Coronary artery (tissue), 2 donors: ENCODE measurements around the gene ANXA1.

Experiments
- DNase-seq: peaks from one replicate; pipeline ENCODE4 v3.0.0-alpha.2; 2017; ENCODE audit warnings: low spot score
- H3K27ac ChIP-seq, 2 donors: fragments of 200-600 bp; sonication (generic); one replicate each; pipeline ENCODE4 v1.5.1; 2016 to 2019
- H3K4me3 ChIP-seq: fragments of 200-600 bp; sonication (generic); 2 replicates; pipeline ENCODE4 v1.5.1; 2016; ENCODE audit warnings: mild to moderate bottlenecking, moderate library complexity
- CTCF ChIP-seq: fragments of 200-600 bp; sonication (generic); IDR thresholded peaks from one replicate; pipeline ENCODE4 v1.5.1; 2019; ENCODE audit warnings: antibody characterized with exemption

ANXA1 gene

GRCh38 chr9:73210886-73211666 lies 59.4 kb downstream of the ANXA1 start:
- no peak for DNase-seq
- no peak for TF ChIP-seq CTCF
- Histone ChIP-seq H3K27ac (no peak overlapping the region), H3K4me3 (no peak overlapping the region)

- Histone ChIP-seq H3K27ac (no peak overlapping the region), H3K4me3 (no peak overlapping the region)
- DNase-seq, result no peak
- no peak for TF ChIP-seq CTCF
Measured at GRCh38 chr9:73213300-73213699, 61.6 kb downstream of the ANXA1 start.

- TF ChIP-seq CTCF, result no peak
- Histone ChIP-seq H3K4me3 (no peak overlapping the region), H3K27ac (no peak overlapping the region)
- DNase-seq, result no peak
Measured at GRCh38 chr9:73215249-73215648, 63.6 kb downstream of the ANXA1 start.

- DNase-seq, result no peak
- H3K27ac ChIP-seq, result no peak overlapping the region
- H3K4me3 ChIP-seq, result no peak overlapping the region
- TF ChIP-seq CTCF, result no peak
Measured at GRCh38 chr9:73216100-73216499, 64.4 kb downstream of the ANXA1 start.
